Epithelial cell of prostate (primary cell): Measurements from ENCODE around the gene CNN1.
"Not testable (repeated sequence)": the region's sequence is repeated elsewhere in the genome, so short reads cannot be mapped to it uniquely, and the experiment has no call there.

Experiments used
- DNase-seq: peaks from one replicate; pipeline ENCODE4 v3.0.0-alpha.2; 2011; ENCODE audit warnings: low read depth, low spot score
- H3K27ac ChIP-seq: fragments of 450-650 bp; 2 replicates; pipeline ENCODE4 v1.5.1; 2017; ENCODE audit warnings: mild to moderate bottlenecking

The CNN1 gene

GRCh38 chr19:11563532-11563931, 24.9 kb downstream of the CNN1 start:
- DNase-seq, result no peak
- H3K27ac ChIP-seq, result no peak overlapping the region

DNA sequence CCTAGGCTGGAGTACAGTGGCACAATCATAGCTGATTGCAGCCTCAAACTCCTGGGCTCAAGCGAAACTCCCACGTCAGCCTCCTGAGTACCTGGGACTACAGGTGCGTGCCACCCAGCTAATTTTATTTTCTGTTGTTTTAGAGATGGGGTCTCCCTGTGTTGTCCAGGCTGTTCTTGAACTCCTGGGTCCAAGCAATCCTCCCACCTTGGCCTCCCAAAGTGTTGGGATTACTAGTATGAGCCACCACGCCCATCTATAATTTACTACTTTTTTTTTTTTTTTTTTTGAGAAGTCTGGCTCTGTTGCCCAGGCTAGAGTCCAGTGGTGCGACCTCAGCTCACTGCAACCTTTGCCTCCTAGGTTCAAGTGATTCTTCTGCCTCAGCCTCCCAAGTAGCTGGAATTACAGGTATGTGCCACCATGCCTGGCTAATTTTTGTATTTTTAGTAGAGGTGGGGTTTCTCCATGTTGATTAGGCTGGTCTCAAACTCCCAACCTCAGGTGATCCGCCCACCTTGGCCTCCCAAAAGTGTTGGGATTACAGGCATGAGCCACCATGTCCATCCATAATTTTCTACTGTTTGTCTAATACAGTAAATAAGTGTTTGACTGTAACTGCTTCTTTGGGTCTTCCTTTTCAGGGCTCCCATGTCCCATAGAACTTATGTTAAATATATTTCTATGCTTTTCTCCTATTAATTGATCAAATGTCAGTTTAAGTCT, 25.6 kb downstream of the CNN1 start:
- not testable (repeated sequence) for H3K27ac ChIP-seq, DNase-seq

DNA sequence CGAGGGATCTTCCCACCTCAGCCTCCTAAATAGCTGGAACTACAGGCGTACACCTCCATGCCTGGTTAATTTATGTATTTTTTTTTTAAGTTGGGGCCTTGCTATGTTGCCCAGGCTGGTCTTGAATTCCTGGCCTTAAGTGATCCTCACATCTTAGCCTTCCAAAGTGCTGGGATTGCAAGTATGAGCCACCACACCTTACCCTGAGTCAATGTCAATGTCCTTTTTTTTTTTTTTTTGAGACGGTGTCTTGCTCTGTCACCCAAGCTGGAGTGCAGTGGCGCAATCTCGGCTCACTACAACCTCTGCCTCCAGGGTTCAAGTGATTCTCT, 27.0 kb downstream of the CNN1 start:
- not testable (repeated sequence) for DNase-seq, H3K27ac ChIP-seq

DNA sequence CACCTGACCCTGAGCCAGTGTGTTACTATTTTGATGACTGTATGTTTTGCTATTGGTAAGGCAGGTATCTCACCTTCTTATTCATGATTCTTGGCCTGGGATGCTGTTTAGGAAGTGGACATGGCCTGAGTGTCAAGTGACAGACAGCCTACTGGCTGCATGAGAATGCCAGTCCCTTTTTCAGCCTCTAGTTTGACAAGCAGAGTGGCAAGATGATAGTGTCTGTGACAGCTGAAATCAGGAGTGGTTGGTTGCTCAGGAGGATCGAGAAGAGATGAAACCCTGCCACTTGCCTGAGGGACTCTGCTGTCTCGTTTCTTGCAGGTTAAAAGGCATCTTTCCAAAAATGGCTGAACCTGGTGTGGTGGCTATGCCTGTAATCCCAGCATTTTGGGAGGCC, 27.5 kb downstream of the CNN1 start:
- no peak overlapping the region for H3K27ac ChIP-seq
- DNase-seq, result no peak

DNA sequence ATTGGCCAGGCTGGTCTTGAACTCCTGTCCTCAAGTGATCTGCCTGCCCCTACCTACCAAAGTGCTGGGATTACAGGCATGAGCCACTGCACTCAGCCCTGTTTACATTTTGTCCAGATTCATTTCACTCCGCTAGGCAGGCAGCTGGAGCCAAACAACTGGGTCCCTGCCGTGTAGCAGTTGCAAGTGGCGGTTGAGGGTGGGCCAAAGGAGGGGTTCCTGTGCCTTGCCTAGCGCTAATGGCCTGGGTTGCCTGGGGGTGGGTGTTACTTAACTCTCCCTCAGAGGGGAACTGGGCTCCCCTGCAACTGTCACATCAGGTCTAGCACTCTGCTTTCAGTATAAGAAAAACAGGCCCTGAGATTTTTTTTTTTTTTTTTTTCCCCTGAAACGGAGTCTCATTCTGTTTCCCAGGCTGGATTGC, 31.4 kb downstream of the CNN1 start:
- H3K27ac ChIP-seq, result no peak overlapping the region
- DNase-seq, result no peak

- not testable (repeated sequence) for DNase-seq, H3K27ac ChIP-seq
Observed at GRCh38 chr19:11573354-11573753, 34.7 kb downstream of the CNN1 start.

DNA sequence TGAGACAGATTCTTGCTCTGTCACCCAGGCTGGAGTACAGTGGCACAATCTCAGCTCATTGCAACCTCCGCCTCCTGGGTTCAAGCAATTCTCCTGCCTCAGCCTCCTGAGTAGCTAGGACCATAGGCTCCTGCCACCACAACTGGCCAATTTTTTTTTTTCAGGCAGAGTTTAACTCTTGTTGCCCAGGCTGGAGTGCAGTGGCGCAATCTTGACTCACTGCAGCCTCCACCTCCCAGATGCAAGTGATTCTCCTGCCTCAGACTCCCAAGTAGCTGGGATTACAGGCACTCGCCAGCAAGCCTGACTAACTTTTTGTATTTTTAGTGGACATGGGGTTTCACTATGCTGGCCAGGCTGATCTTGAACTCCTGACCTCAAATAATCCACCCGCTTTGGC, 35.1 kb downstream of the CNN1 start:
- H3K27ac ChIP-seq, result not testable (repeated sequence)

DNA sequence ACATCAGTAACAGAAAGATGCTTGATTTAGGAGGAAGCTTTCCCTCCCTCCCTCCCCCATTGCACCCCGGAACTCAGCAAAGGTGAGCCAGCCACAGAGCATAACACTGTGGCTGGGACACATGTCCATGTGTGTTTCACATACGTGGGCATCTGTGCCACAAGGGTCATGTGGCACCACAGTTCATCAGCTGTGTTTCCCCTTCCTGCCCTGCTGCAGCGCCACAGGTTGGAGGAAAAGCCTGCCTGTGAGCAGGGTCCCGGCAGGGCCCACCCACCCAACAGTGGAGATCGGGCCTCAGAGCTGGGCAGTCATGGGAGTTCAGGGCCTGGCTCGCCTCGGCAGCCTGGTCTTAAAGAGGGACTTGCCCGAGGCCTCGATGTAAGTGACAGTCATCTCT, 36.0 kb downstream of the CNN1 start:
- no peak overlapping the region for H3K27ac ChIP-seq
- no peak for DNase-seq

More for the DNA sequence above, 35.1 kb downstream of the CNN1 start:
- DNase-seq, result not testable (repeated sequence)

- no peak for DNase-seq
- H3K27ac ChIP-seq, result no peak overlapping the region
Observed at GRCh38 chr19:11576227-11576626, 37.6 kb downstream of the CNN1 start.

DNA sequence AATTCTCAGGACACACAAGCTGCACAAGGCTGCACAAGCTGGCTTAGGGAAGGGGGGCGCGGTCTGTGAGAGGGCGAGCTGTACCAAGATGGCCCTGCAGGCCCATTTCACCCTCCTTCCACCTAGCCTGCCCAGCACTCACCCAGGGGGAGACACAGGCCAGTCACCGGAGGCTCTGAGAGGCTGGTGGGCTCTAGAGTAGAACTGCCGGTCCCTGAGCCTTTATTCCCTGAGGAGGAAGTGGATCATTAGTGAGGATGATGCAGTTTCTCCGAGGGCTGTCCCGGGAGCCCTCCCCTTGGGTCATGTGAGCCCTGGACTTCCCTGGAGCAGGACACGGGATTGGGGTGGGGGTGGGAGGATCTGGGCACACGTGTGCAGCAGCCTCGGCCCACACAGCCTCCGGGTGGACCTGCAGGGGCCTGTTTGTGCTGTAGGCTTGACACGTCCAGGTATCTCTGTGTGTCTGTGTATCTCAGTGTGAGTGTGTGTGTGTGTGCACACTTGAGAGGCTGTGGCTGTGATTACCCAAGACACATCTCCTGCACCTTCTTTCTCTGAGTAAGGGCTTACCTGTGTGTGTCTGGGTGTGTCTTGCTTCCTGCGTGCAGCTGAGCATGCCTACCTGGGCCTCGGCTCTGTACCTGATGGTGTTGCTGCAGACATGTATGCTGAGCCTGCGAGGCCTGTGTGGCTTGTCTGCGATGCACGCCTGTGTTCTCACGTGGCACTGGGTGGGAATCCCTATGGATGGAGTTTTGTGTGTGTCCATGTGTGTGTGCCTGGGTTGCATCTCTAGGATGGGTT, 39.0 kb downstream of the CNN1 start, which contains the start of gene ACP5:
TSS of gene ACP5 (minus strand) at position 195 of the 807 bp plus-strand sequence. CDS start 328 bp downstream, outside the sequence.
- DNase-seq, result peak; percentile 26
- H3K27ac ChIP-seq, result no peak within 1 kb of the TSS

DNA sequence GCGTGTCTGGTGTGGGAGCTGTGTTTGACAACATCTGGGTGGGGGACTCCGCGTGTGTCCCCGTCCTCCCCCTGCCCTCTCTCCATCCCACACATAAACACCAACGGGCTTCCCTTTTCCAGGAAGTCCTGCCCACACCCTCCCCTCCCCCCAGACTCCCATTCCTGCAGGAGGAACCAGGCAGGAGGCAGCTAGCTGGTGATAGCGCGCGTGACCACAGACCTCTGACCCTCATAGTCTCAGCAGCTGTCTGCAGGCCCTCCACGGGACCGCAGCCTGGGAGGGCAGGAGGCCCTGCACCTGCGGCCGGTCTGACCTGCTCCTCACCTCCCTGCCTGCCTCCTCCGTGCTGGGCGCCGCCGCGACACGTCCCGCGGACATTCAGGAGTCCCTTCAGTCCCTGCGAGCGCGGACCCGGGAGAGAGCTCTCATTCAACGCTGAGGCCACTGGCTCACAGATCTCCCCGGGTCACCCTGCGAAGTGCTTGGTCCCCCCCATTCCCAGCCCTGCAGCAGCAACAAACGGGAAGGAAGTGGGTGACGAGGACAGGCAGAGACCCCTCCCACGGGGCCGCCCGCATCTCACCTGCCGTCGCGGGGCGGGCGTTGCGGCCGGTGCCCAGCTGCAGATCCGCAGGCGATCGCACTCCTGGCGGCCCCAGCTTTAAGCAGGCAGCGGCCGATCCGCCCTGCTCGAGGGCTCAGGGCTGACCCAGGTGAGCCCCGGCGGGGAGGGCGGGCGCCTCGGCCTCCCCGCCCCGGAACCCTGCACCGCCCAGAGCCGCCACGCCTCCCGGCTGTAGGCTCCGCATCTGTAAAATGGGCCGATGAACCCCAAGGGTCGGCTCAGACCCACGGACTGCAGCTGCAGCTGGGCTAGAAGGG, 39.8 kb downstream of the CNN1 start:
- no peak overlapping the region for H3K27ac ChIP-seq
- no peak for DNase-seq

GRCh38 chr19:11580116-11580515, 41.5 kb downstream of the CNN1 start:
- no peak overlapping the region for H3K27ac ChIP-seq
- no peak for DNase-seq

DNA sequence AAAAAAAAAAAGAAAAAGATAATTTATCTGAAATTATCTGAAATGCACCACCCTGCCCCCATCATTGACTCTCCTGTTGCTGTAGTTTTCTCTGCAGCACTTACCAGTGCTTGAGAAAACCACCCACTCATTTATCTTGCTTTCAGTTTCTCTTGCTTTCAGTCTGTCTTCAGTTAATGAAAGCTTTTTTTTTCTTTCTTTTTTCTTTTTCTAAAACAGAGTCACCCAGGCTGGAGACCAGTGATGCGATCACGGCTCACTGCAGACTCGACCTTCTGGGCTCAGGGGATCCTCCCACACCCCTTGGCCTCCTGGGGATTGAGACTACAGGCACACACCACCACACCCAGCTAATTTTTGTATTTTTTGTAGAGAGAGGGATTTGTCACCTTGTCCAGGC, 43.1 kb downstream of the CNN1 start:
- DNase-seq, result no peak
- no peak overlapping the region for H3K27ac ChIP-seq

DNA sequence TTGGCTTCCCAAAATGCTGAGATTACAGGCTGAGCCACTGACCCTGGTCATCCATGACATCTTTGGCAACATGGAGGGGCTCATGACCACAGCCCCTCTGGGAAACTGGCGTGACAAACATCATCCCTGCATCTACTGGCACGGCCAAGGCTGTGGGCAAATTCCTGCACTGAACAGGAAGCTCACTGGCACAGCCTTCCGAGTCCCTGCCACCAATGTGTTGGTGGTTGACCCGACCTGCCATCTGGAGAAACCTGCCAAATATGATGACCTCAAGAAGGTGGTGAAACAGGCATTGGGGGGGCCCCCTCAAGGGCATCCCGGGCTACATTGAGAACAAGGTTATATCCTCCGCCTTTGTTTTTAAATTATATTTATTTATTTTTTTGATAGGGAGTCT, 47.7 kb downstream of the CNN1 start:
- DNase-seq, result no peak

GRCh38 chr19:11587302-11587974, 48.8 kb downstream of the CNN1 start:
- no peak overlapping the region for H3K27ac ChIP-seq
- no peak for DNase-seq

More for the DNA sequence above, 47.7 kb downstream of the CNN1 start:
- no peak overlapping the region for H3K27ac ChIP-seq

GRCh38 chr19:11587975-11588631, 49.5 kb downstream of the CNN1 start:
- no peak for DNase-seq

GRCh38 chr19:11594084-11594483, 55.4 kb downstream of the CNN1 start:
- H3K27ac ChIP-seq, result no peak overlapping the region
- no peak for DNase-seq

More at GRCh38 chr19:11587975-11588631, 49.5 kb downstream of the CNN1 start:
- H3K27ac ChIP-seq, result no peak overlapping the region

- DNase-seq, result no peak
- H3K27ac ChIP-seq, result no peak overlapping the region
Observed at GRCh38 chr19:11596156-11596555, 57.5 kb downstream of the CNN1 start.
